GM12878 (cell line): ENCODE measurements around the gene PKD1L1. TPM values are rescaled to one million over a fixed set of nuclear protein-coding genes. Genes with fewer than 3 reads are reported as not detected.

Experiments used
- ATAC-seq: fragments of 200-7000 bp; cut with Tn5 transposase; 3 replicates; pipeline ENCODE4 v1.9.1; 2020; ENCODE audit warnings: mild to moderate bottlenecking, moderate library complexity
- BruUV-seq: library from RNA; stranded (reverse); fragments of 400-500 nt; replicated peaks from 2 replicates; lab custom pipeline; 2021; lab: Mats Ljungman, UMichigan
- CTCF ChIA-PET: fragments of 300-600 bp; sonication (Branson Sonifier 250); formaldehyde crosslinking; extraction: SDS; loops from one replicate; lab custom pipeline; 2021; ENCODE audit warnings: inconsistent platforms; lab: Yijun Ruan, JAX
- POLR2A ChIA-PET: fragments of 350-600 bp; formaldehyde crosslinking; extraction: SDS; loops from one replicate; lab custom pipeline; 2021; ENCODE audit warnings: inconsistent platforms; lab: Charles Lee
- RAD21 ChIA-PET: fragments of 300-600 bp; sonication (Branson Sonifier 250); formaldehyde crosslinking; loops from one replicate; lab custom pipeline; 2023; ENCODE audit warnings: antibody characterized with exemption; ENCODE audit not compliant: unreplicated experiment; lab: Charles Lee
- SMC1A ChIA-PET: fragments of 300-600 bp; sonication (Branson Sonifier 250); formaldehyde crosslinking; loops from one replicate; lab custom pipeline; 2023; ENCODE audit not compliant: unreplicated experiment, uncharacterized antibody; lab: Charles Lee
- DNase-seq: peaks from one replicate; pipeline ENCODE4 v3.0.0-alpha.2; 2011; ENCODE audit warnings: low read depth, low spot score
- FAIRE-seq: peaks from 3 replicates; lab custom pipeline; 2011; peaks lifted over from hg19 to GRCh38; lab: Jason Lieb, UNC
- H2AFZ ChIP-seq: 2 replicates; pipeline ENCODE4 v1.6.0; 2011; ENCODE audit warnings: low read depth, low read length, control low read depth; ENCODE audit not compliant: control insufficient read depth
- H3K27ac ChIP-seq: 2 replicates; pipeline ENCODE4 v1.5.1; 2011; ENCODE audit warnings: control low read depth; ENCODE audit not compliant: control insufficient read depth, insufficient read depth
- H3K27me3 ChIP-seq, 2 experiments: replicated peaks in 1 of 2; 2 replicates each; pipeline versions ENCODE4 v1.6.0 to v1.6.1; 2011; ENCODE audit warnings: low read length in 1 of 2; ENCODE audit not compliant: control insufficient read depth in 2 of 2, insufficient read depth in 2 of 2
- H3K36me3 ChIP-seq, 2 experiments: 2 replicates each; pipeline ENCODE4 v1.5.1; 2011; ENCODE audit warnings: low read length in 1 of 2; ENCODE audit not compliant: control insufficient read depth in 2 of 2, insufficient read depth in 2 of 2
- H3K4me1 ChIP-seq: 2 replicates; pipeline ENCODE4 v1.6.1; 2011; ENCODE audit warnings: mild to moderate bottlenecking, low read length, moderate library complexity, mixed read lengths; ENCODE audit not compliant: control insufficient read depth, insufficient read depth
- H3K4me2 ChIP-seq: 2 replicates; pipeline ENCODE4 v1.6.0; 2011; ENCODE audit warnings: control low read depth; ENCODE audit not compliant: control insufficient read depth, insufficient read depth
- H3K4me3 ChIP-seq: fragments of 200-600 bp; sonication (generic); 2 replicates; pipeline ENCODE4 v1.5.1; 2016
- H3K79me2 ChIP-seq: 2 replicates; pipeline ENCODE4 v1.6.0; 2011; ENCODE audit warnings: low read length; ENCODE audit not compliant: control insufficient read depth, insufficient read depth
- H3K9ac ChIP-seq: 2 replicates; pipeline ENCODE4 v1.8.0; 2011; ENCODE audit warnings: low read length, control low read depth, mixed read lengths; ENCODE audit not compliant: control insufficient read depth, insufficient read depth
- H3K9me3 ChIP-seq: replicated peaks from 3 replicates; pipeline ENCODE4 v1.5.1; 2011; ENCODE audit warnings: mild to moderate bottlenecking, low read length; ENCODE audit not compliant: control insufficient read depth, insufficient read depth
- H4K20me1 ChIP-seq: 2 replicates; pipeline ENCODE4 v1.6.0; 2011; ENCODE audit not compliant: control insufficient read depth, insufficient read depth
- ATF3 ChIP-seq: IDR thresholded peaks from 2 replicates; pipeline ENCODE4 v1.6.1; 2011; ENCODE audit warnings: low read depth, mild to moderate bottlenecking, low read length, moderate library complexity, borderline replicate concordance; ENCODE audit errors: extremely low read depth
- BCL11A ChIP-seq: IDR thresholded peaks from 2 replicates; pipeline ENCODE4 v1.6.1; 2011; ENCODE audit warnings: low read depth, low read length
- BRCA1 ChIP-seq: IDR thresholded peaks from 2 replicates; pipeline ENCODE4 v1.6.1; 2011; ENCODE audit warnings: low read depth, low read length, improper control_type of control experiment
- E2F4 ChIP-seq: IDR thresholded peaks from 2 replicates; pipeline ENCODE4 v1.6.1; 2012; ENCODE audit warnings: low read depth, low read length, improper control_type of control experiment
- EZH2 ChIP-seq: IDR thresholded peaks from 2 replicates; pipeline ENCODE4 v1.6.1; 2012; ENCODE audit warnings: low read depth, mild to moderate bottlenecking, control low read depth, inconsistent platforms, low read length, borderline replicate concordance; ENCODE audit not compliant: control insufficient read depth
- MEF2B ChIP-seq: fragments of 450-650 bp; IDR thresholded peaks from 2 replicates; pipeline ENCODE4 v1.6.1; 2018; ENCODE audit warnings: mild to moderate bottlenecking, moderate library complexity; ENCODE audit not compliant: partially characterized antibody, poor library complexity, severe bottlenecking
- RB1 ChIP-seq: fragments of 450-650 bp; formaldehyde crosslinking; IDR thresholded peaks from 2 replicates; pipeline ENCODE4 v1.6.1; 2017; ENCODE audit warnings: mild to moderate bottlenecking, borderline replicate concordance
- SMAD1 ChIP-seq: fragments of 450-650 bp; IDR thresholded peaks from 2 replicates; pipeline ENCODE4 v1.6.1; 2018; ENCODE audit warnings: mild to moderate bottlenecking, low read depth; ENCODE audit not compliant: partially characterized antibody
- SREBF2 ChIP-seq: IDR thresholded peaks from 2 replicates; pipeline ENCODE4 v1.6.1; 2012; ENCODE audit warnings: mild to moderate bottlenecking, low read length
- YBX1 ChIP-seq: fragments of 450-650 bp; IDR thresholded peaks from 2 replicates; pipeline ENCODE4 v1.6.1; 2016; ENCODE audit warnings: antibody characterized with exemption
- ZNF592 ChIP-seq: fragments of 450-650 bp; IDR thresholded peaks from 2 replicates; pipeline ENCODE4 v1.6.1; 2017; ENCODE audit warnings: mild to moderate bottlenecking, moderate library complexity
- ZNF622 ChIP-seq: fragments of 450-650 bp; IDR thresholded peaks from 2 replicates; pipeline ENCODE4 v1.6.1; 2017; ENCODE audit warnings: mild to moderate bottlenecking, inconsistent platforms
- ZSCAN29 ChIP-seq: fragments of 450-650 bp; IDR thresholded peaks from 2 replicates; pipeline ENCODE4 v1.6.1; 2017; ENCODE audit warnings: mild to moderate bottlenecking, moderate library complexity
- WGBS: methylation state at CpG from one replicate; pipeline ENCODE4 v1.1.6; 2016; ENCODE audit warnings: low lambda C conversion rate; ENCODE audit not compliant: insufficient replicate concordance, insufficient coverage; ENCODE audit errors: missing lambda C conversion rate; 5-methylcytosine and 5-hydroxymethylcytosine counted together
- in situ Hi-C: fragments of 300-500 bp; cut with MboI; formaldehyde crosslinking; loops from 9 replicates; pipeline ENCODE4 v1.14.3; 2018; ENCODE audit warnings: mixed read lengths
- intact Hi-C: fragments of 100-400 bp; cut with micrococcal nuclease; formaldehyde crosslinking; loops from one replicate; pipeline ENCODE4 v1.14.2; 2022; ENCODE audit not compliant: unreplicated experiment
- polyA plus RNA-seq, 11 experiments: library from polyadenylated mRNA; depleted of rRNA in 4 of 11; unstranded in 6 of 11; stranded (reverse) in 5 of 11; fragments of >200 nt; fragmentation: Nextera tagmentation in 4 of 11; fragmentation: Illumina TruSeq in 1 of 11; extraction: Ambion mirVana in 4 of 11; extraction: Trizol in 1 of 11; gene quantifications; 1 replicate in 1 of 11; 2 replicates in 10 of 11; pipeline versions ENCODE4 v1.2.1 to v1.2.3, GENCODE V29; 2011 to 2016; ENCODE audit warnings: inconsistent platforms in 2 of 11, missing spikeins in 2 of 11, low read depth in 1 of 11
- total RNA-seq, 4 experiments: library from RNA; depleted of rRNA in 3 of 4; stranded (reverse); fragments of >200 nt in 3 of 4; fragmentation: Illumina TruSeq in 1 of 4; extraction: Trizol in 1 of 4; gene quantifications; 2 replicates each; pipeline versions ENCODE4 v1.2.1 to v1.2.3, GENCODE V29; 2013 to 2021

The PKD1L1 gene
- total and polyA plus RNA-seq, 10 of the 15 experiments (the other 5 are each of a cell fraction or from before 2014, with no cell fraction given) = under 0.01 to 0.05 (median 0.02) TPM; not detected in 3

- H3K9ac ChIP-seq = no peak overlapping the region
- H3K79me2 ChIP-seq = no peaks in the 10 kb centered on the region
- POLR2A ChIA-PET = no interaction called here
- no peaks in the 10 kb centered on the region for H3K36me3 ChIP-seq
- CTCF ChIA-PET = no interaction called here
- WGBS = 2% methylated on average over 3 of the region's 3 CpGs
- H3K9me3 ChIP-seq = no peaks in the 10 kb centered on the region
- FAIRE-seq = no peak
- H2AFZ ChIP-seq = no peak overlapping the region
- no peaks in the 10 kb centered on the region for H3K4me1 ChIP-seq
- no peak for TF ChIP-seq YBX1
- no peak for TF ChIP-seq ZSCAN29
- TF ChIP-seq EZH2 = no peak
- no peak for TF ChIP-seq SREBF2
- no peak for TF ChIP-seq ZNF622
- no peak for TF ChIP-seq MEF2B
- TF ChIP-seq E2F4 = no peak
- TF ChIP-seq ATF3 = no peak
- no peak for TF ChIP-seq BCL11A
- TF ChIP-seq BRCA1 = no peak
- TF ChIP-seq SMAD1 = no peak
- TF ChIP-seq ZNF592 = no peak
- no peak for TF ChIP-seq RB1
- TF ChIP-seq, all 136 proteins: peak for 0
- DNase-seq (no peak), ATAC-seq (no peak)
- ChIA-PET SMC1A (no interaction called here), RAD21 (no interaction called here)
- in situ Hi-C loops (no loop called here), intact Hi-C loops (no loop called here)
- Histone ChIP-seq H3K27ac (no peak overlapping the region), H3K4me2 (no peak overlapping the region), H4K20me1 (no peaks in the 10 kb centered on the region), H3K4me3 (no peak overlapping the region), H3K27me3 (peaks cover 1 to 2% of the 10 kb centered on the region in 2 experiments; a peak in 1 of 4 replicates)
- BruUV-seq = no TSS peak
These were observed 41.4 kb downstream of the PKD1L1 start for GRCh38 chr7:47906883-47907282.
